GM12864 (cell line): ENCODE measurements around the gene PLXDC1.
"Not testable (repeated sequence)": the region's sequence is repeated elsewhere in the genome, so short reads cannot be mapped to it uniquely, and the experiment has no call there.

ENCODE experiments used
- DNase-seq: peaks from one replicate; pipeline ENCODE4 v3.0.0-alpha.2; 2011; ENCODE audit warnings: low read depth
- H3K4me3 ChIP-seq: 2 replicates; pipeline ENCODE4 v1.5.1; 2011; ENCODE audit warnings: mild to moderate bottlenecking, low read depth, low read length, control low read depth
- CTCF ChIP-seq: IDR thresholded peaks from 2 replicates; pipeline ENCODE4 v1.5.1; 2011; ENCODE audit warnings: low read depth, mild to moderate bottlenecking, moderate library complexity, low read length, control low read depth, inconsistent platforms; ENCODE audit errors: missing control alignments

PLXDC1 gene

GRCh38 chr17:39036009-39036408 lies 115.4 kb downstream of the PLXDC1 start:
- TF ChIP-seq CTCF = no peak
- no peak overlapping the region for H3K4me3 ChIP-seq
- no peak for DNase-seq

GRCh38 chr17:39035578-39035977 lies 115.9 kb downstream of the PLXDC1 start:
- not testable (repeated sequence) for DNase-seq, H3K4me3 ChIP-seq

GRCh38 chr17:39028690-39029089 lies 122.7 kb downstream of the PLXDC1 start:
- TF ChIP-seq CTCF = no peak
- H3K4me3 ChIP-seq = no peak overlapping the region
- DNase-seq = no peak

GRCh38 chr17:39027455-39028035 lies 123.9 kb downstream of the PLXDC1 start:
- no peak overlapping the region for H3K4me3 ChIP-seq
- no peak for DNase-seq
- TF ChIP-seq CTCF = no peak

GRCh38 chr17:39026980-39027451 lies 124.4 kb downstream of the PLXDC1 start:
- H3K4me3 ChIP-seq = no peak overlapping the region
- DNase-seq = no peak
- TF ChIP-seq CTCF = no peak

GRCh38 chr17:39026346-39026745 lies 125.1 kb downstream of the PLXDC1 start:
- H3K4me3 ChIP-seq, DNase-seq: not testable (repeated sequence)

- DNase-seq = no peak
These were observed 128.5 kb downstream of the PLXDC1 start for GRCh38 chr17:39022924-39023323.

GRCh38 chr17:39020037-39020436 lies 131.4 kb downstream of the PLXDC1 start:
- H3K4me3 ChIP-seq, DNase-seq: not testable (repeated sequence)

More at GRCh38 chr17:39022924-39023323, 128.5 kb downstream of the PLXDC1 start:
- no peak for TF ChIP-seq CTCF
- no peak overlapping the region for H3K4me3 ChIP-seq
